ENCODE measurements around the gene CNTFR. TPM values are rescaled to one million over a fixed set of nuclear protein-coding genes. Genes with fewer than 3 reads are reported as not detected.

Gene CNTFR
- total and polyA plus RNA-seq, 10 of the 15 experiments (the other 5 are each of a cell fraction or from before 2014, with no cell fraction given) = not detected

DNA sequence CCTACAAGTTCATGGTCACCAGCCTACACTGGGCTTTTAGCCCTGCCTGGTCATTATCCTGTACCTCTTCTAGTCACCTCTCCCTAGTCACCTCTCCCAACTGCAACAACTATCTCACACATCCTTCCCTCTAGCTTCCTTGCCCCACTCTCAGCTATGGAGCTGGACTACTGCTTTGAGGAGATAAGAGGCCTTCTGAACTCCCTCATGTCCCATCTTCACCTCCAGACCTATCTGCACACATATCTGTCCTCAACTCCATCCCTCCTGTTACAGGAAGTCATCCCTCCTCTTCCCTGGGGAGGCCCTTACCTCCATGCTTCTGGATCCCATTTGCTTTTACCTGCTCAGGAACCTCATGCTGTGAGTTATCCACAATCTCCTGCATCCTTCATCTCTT, 16.7 kb upstream of the CNTFR start (continued):
- TF ChIP-seq, protein P1, sequence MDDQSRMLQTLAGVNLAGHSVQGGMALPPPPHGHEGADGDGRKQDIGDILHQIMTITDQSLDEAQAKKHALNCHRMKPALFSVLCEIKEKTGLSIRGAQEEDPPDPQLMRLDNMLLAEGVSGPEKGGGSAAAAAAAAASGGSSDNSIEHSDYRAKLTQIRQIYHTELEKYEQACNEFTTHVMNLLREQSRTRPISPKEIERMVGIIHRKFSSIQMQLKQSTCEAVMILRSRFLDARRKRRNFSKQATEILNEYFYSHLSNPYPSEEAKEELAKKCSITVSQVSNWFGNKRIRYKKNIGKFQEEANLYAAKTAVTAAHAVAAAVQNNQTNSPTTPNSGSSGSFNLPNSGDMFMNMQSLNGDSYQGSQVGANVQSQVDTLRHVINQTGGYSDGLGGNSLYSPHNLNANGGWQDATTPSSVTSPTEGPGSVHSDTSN (IDR thresholded peaks at IDR 0.05; ENCODE audit: insufficient replicate concordance, low read depth, low read length) = no peak
- no peak for TF ChIP-seq BACH1 (IDR thresholded peaks at IDR 0.05; ENCODE audit: borderline replicate concordance)
- TF ChIP-seq RAD51 (IDR thresholded peaks at IDR 0.05) = no peak
- TF ChIP-seq, protein P2, sequence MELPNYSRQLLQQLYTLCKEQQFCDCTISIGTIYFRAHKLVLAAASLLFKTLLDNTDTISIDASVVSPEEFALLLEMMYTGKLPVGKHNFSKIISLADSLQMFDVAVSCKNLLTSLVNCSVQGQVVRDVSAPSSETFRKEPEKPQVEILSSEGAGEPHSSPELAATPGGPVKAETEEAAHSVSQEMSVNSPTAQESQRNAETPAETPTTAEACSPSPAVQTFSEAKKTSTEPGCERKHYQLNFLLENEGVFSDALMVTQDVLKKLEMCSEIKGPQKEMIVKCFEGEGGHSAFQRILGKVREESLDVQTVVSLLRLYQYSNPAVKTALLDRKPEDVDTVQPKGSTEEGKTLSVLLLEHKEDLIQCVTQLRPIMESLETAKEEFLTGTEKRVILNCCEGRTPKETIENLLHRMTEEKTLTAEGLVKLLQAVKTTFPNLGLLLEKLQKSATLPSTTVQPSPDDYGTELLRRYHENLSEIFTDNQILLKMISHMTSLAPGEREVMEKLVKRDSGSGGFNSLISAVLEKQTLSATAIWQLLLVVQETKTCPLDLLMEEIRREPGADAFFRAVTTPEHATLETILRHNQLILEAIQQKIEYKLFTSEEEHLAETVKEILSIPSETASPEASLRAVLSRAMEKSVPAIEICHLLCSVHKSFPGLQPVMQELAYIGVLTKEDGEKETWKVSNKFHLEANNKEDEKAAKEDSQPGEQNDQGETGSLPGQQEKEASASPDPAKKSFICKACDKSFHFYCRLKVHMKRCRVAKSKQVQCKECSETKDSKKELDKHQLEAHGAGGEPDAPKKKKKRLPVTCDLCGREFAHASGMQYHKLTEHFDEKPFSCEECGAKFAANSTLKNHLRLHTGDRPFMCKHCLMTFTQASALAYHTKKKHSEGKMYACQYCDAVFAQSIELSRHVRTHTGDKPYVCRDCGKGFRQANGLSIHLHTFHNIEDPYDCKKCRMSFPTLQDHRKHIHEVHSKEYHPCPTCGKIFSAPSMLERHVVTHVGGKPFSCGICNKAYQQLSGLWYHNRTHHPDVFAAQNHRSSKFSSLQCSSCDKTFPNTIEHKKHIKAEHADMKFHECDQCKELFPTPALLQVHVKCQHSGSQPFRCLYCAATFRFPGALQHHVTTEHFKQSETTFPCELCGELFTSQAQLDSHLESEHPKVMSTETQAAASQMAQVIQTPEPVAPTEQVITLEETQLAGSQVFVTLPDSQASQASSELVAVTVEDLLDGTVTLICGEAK (IDR thresholded peaks at IDR 0.05; ENCODE audit: borderline replicate concordance) = no peak
- TF ChIP-seq, protein P3, sequence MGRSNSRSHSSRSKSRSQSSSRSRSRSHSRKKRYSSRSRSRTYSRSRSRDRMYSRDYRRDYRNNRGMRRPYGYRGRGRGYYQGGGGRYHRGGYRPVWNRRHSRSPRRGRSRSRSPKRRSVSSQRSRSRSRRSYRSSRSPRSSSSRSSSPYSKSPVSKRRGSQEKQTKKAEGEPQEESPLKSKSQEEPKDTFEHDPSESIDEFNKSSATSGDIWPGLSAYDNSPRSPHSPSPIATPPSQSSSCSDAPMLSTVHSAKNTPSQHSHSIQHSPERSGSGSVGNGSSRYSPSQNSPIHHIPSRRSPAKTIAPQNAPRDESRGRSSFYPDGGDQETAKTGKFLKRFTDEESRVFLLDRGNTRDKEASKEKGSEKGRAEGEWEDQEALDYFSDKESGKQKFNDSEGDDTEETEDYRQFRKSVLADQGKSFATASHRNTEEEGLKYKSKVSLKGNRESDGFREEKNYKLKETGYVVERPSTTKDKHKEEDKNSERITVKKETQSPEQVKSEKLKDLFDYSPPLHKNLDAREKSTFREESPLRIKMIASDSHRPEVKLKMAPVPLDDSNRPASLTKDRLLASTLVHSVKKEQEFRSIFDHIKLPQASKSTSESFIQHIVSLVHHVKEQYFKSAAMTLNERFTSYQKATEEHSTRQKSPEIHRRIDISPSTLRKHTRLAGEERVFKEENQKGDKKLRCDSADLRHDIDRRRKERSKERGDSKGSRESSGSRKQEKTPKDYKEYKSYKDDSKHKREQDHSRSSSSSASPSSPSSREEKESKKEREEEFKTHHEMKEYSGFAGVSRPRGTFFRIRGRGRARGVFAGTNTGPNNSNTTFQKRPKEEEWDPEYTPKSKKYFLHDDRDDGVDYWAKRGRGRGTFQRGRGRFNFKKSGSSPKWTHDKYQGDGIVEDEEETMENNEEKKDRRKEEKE (IDR thresholded peaks at IDR 0.05) = no peak
- TF ChIP-seq, protein P4, sequence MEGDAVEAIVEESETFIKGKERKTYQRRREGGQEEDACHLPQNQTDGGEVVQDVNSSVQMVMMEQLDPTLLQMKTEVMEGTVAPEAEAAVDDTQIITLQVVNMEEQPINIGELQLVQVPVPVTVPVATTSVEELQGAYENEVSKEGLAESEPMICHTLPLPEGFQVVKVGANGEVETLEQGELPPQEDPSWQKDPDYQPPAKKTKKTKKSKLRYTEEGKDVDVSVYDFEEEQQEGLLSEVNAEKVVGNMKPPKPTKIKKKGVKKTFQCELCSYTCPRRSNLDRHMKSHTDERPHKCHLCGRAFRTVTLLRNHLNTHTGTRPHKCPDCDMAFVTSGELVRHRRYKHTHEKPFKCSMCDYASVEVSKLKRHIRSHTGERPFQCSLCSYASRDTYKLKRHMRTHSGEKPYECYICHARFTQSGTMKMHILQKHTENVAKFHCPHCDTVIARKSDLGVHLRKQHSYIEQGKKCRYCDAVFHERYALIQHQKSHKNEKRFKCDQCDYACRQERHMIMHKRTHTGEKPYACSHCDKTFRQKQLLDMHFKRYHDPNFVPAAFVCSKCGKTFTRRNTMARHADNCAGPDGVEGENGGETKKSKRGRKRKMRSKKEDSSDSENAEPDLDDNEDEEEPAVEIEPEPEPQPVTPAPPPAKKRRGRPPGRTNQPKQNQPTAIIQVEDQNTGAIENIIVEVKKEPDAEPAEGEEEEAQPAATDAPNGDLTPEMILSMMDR (IDR thresholded peaks at IDR 0.05 in 2 of 3, conservative IDR thresholded peaks at IDR 0.05 in 1 of 3; ENCODE audit: control insufficient read depth in 2 of 3, extremely low read depth in 1 of 3, insufficient read depth in 1 of 3, low read depth in 3 of 3, low read length in 3 of 3) = no peak
